ENCODE results near the gene ATP11A.

Gene ATP11A

GRCh38 chr13:112746044-112746443 lies 56.2 kb downstream of the ATP11A start:
- TF ChIP-seq EZH2 (IDR thresholded peaks at IDR 0.05; ENCODE audit: borderline replicate concordance, low read depth, low read length, severe bottlenecking), result no peak
- TF ChIP-seq CTCF (IDR thresholded peaks at IDR 0.05; ENCODE audit: borderline replicate concordance, extremely low read depth, low read length, poor library complexity, severe bottlenecking), result no peak
- Histone ChIP-seq H3K9ac (ENCODE audit: low read depth, low read length) (no peak overlapping the region), H4K20me1 (ENCODE audit: insufficient read depth, low read length) (peaks cover 84% of the 10 kb centered on the region), H3K9me3 (ENCODE audit: insufficient read depth, low read length, severe bottlenecking) (no peaks in the 10 kb centered on the region), H2AFZ (ENCODE audit: low read depth, low read length) (no peak overlapping the region), H3K4me3 (ENCODE audit: low read depth in 1 of 2, low read length in 2 of 2) (no peak overlapping the region), H3K36me3 (ENCODE audit: insufficient read depth, low read length) (no peaks in the 10 kb centered on the region), H3K4me1 (ENCODE audit: insufficient read depth, low read length) (no peaks in the 10 kb centered on the region), H3K4me2 (ENCODE audit: insufficient read depth, low read length) (no peak overlapping the region), H3K27me3 (ENCODE audit: insufficient read depth, low read length, poor library complexity) (no peaks in the 10 kb centered on the region), H3K27ac (ENCODE audit: low read length) (no peak overlapping the region), H3K79me2 (ENCODE audit: insufficient read depth, low read length) (peaks cover 68% of the 10 kb centered on the region)
- DNase-seq (no peak), ATAC-seq (ENCODE audit: insufficient read depth, low read depth) (no peak)

- Histone ChIP-seq H2AFZ (ENCODE audit: low read depth, low read length) (no peak overlapping the region), H3K36me3 (ENCODE audit: insufficient read depth, low read length) (no peaks in the 10 kb centered on the region), H3K9ac (ENCODE audit: low read depth, low read length) (no peak overlapping the region), H3K4me3 (ENCODE audit: low read depth in 1 of 2, low read length in 2 of 2) (no peak overlapping the region), H3K79me2 (ENCODE audit: insufficient read depth, low read length) (peaks cover 69% of the 10 kb centered on the region), H3K4me1 (ENCODE audit: insufficient read depth, low read length) (peaks cover 8% of the 10 kb centered on the region), H3K4me2 (ENCODE audit: insufficient read depth, low read length) (no peak overlapping the region), H3K27me3 (ENCODE audit: insufficient read depth, low read length, poor library complexity) (no peaks in the 10 kb centered on the region), H3K9me3 (ENCODE audit: insufficient read depth, low read length, severe bottlenecking) (no peaks in the 10 kb centered on the region), H4K20me1 (ENCODE audit: insufficient read depth, low read length) (peaks cover 84% of the 10 kb centered on the region), H3K27ac (ENCODE audit: low read length) (no peak overlapping the region)
- no peak for DNase-seq
- no peak for ATAC-seq (ENCODE audit: insufficient read depth, low read depth)
- TF ChIP-seq CTCF (IDR thresholded peaks at IDR 0.05; ENCODE audit: borderline replicate concordance, extremely low read depth, low read length, poor library complexity, severe bottlenecking) (no peak), EZH2 (IDR thresholded peaks at IDR 0.05; ENCODE audit: borderline replicate concordance, low read depth, low read length, severe bottlenecking) (no peak)
These were observed 57.4 kb downstream of the ATP11A start for GRCh38 chr13:112747256-112747655.

- Histone ChIP-seq H3K4me2 (ENCODE audit: insufficient read depth, low read length) (no peak overlapping the region), H3K4me1 (ENCODE audit: insufficient read depth, low read length) (peaks cover 27% of the 10 kb centered on the region), H3K79me2 (ENCODE audit: insufficient read depth, low read length) (peaks cover 61% of the 10 kb centered on the region), H2AFZ (ENCODE audit: low read depth, low read length) (no peak overlapping the region), H4K20me1 (ENCODE audit: insufficient read depth, low read length) (peaks cover 84% of the 10 kb centered on the region), H3K4me3 (ENCODE audit: low read depth in 1 of 2, low read length in 2 of 2) (no peak overlapping the region), H3K36me3 (ENCODE audit: insufficient read depth, low read length) (no peaks in the 10 kb centered on the region), H3K27ac (ENCODE audit: low read length) (no peak overlapping the region), H3K9ac (ENCODE audit: low read depth, low read length) (no peak overlapping the region), H3K9me3 (ENCODE audit: insufficient read depth, low read length, severe bottlenecking) (no peaks in the 10 kb centered on the region), H3K27me3 (ENCODE audit: insufficient read depth, low read length, poor library complexity) (no peaks in the 10 kb centered on the region)
- no peak for DNase-seq
- TF ChIP-seq CTCF (IDR thresholded peaks at IDR 0.05; ENCODE audit: borderline replicate concordance, extremely low read depth, low read length, poor library complexity, severe bottlenecking) (no peak), EZH2 (IDR thresholded peaks at IDR 0.05; ENCODE audit: borderline replicate concordance, low read depth, low read length, severe bottlenecking) (no peak)
- no peak for ATAC-seq (ENCODE audit: insufficient read depth, low read depth)
These were observed 59.3 kb downstream of the ATP11A start for GRCh38 chr13:112748947-112749735.

All from DND-41 (cell line).